CD14-positive monocyte (primary cell): Measurements from ENCODE around the gene PDE11A. TPM values are rescaled to one million over a fixed set of nuclear protein-coding genes. Genes with fewer than 3 reads are reported as not detected.

Source experiments
- DNase-seq, 3 donors: peaks; one replicate each; pipeline ENCODE4 v3.0.0-alpha.2; 2011 to 2022
- H2AFZ ChIP-seq: 2 replicates; pipeline ENCODE4 v1.6.0; 2012; ENCODE audit warnings: mild to moderate bottlenecking, low read depth, low read length, inconsistent platforms; ENCODE audit not compliant: insufficient read depth, poor library complexity, severe bottlenecking
- H3K27ac ChIP-seq, 2 donors: 1 replicate in 1 of 2; 2 replicates in 1 of 2; pipeline ENCODE4 v1.5.1; 2012 to 2013; ENCODE audit warnings: low read length in 2 of 2, control low read depth in 1 of 2, inconsistent platforms in 1 of 2, low read depth in 1 of 2, mild to moderate bottlenecking in 1 of 2
- H3K27me3 ChIP-seq, 2 donors: one replicate each; pipeline versions ENCODE4 v1.6.0 to v1.6.1; 2011 to 2013; ENCODE audit warnings: low read length in 2 of 2; ENCODE audit not compliant: control insufficient read depth in 2 of 2, insufficient read depth in 2 of 2
- H3K36me3 ChIP-seq, 2 donors: replicated peaks in 1 of 2; 1 replicate in 1 of 2; 2 replicates in 1 of 2; pipeline versions ENCODE4 v1.5.1 to v1.6.1; 2012 to 2013; ENCODE audit warnings: low read length in 2 of 2, control low read depth in 1 of 2, inconsistent platforms in 1 of 2, mild to moderate bottlenecking in 1 of 2; ENCODE audit not compliant: insufficient read depth in 2 of 2, control insufficient read depth in 1 of 2
- H3K4me1 ChIP-seq, 2 donors: 1 replicate in 1 of 2; 2 replicates in 1 of 2; pipeline versions ENCODE4 v1.5.1 to v1.6.1; 2012 to 2013; ENCODE audit warnings: low read length in 2 of 2, control low read depth in 1 of 2, inconsistent platforms in 1 of 2, mild to moderate bottlenecking in 1 of 2, moderate library complexity in 1 of 2; ENCODE audit not compliant: insufficient read depth in 2 of 2, control insufficient read depth in 1 of 2
- H3K4me2 ChIP-seq: replicated peaks from 2 replicates; pipeline ENCODE3; 2012; ENCODE audit warnings: low read length, moderate library complexity, mild to moderate bottlenecking; ENCODE audit not compliant: poor library complexity, severe bottlenecking; ENCODE audit errors: extremely low read depth
- H3K4me3 ChIP-seq, 3 experiments: fragments of 200-600 bp in 1 of 3; sonication (generic) in 1 of 3; replicated peaks in 1 of 3; 1 replicate in 2 of 3; 2 replicates in 1 of 3; pipeline ENCODE4 v1.5.1; 2011 to 2013; ENCODE audit warnings: low read length in 3 of 3, mild to moderate bottlenecking in 3 of 3, control low read depth in 2 of 3, low read depth in 2 of 3, inconsistent platforms in 1 of 3, moderate library complexity in 1 of 3
- H3K79me2 ChIP-seq: 2 replicates; pipeline ENCODE4 v1.6.0; 2012; ENCODE audit warnings: mild to moderate bottlenecking, control low read depth, inconsistent platforms, low read length, moderate library complexity; ENCODE audit not compliant: insufficient read depth
- H3K9ac ChIP-seq: 2 replicates; pipeline ENCODE4 v1.6.0; 2017; ENCODE audit warnings: low read length, mild to moderate bottlenecking; ENCODE audit not compliant: insufficient read depth, poor library complexity, severe bottlenecking
- H3K9me3 ChIP-seq, 2 donors: replicated peaks in 1 of 2; 1 replicate in 1 of 2; 2 replicates in 1 of 2; pipeline versions ENCODE4 v1.5.1 to v1.6.1; 2012 to 2013; ENCODE audit warnings: low read length in 2 of 2, control low read depth in 1 of 2; ENCODE audit not compliant: control insufficient read depth in 1 of 2, insufficient read depth in 1 of 2
- H4K20me1 ChIP-seq: 2 replicates; pipeline ENCODE4 v1.6.0; 2012; ENCODE audit warnings: mild to moderate bottlenecking, low read length, control low read depth, moderate library complexity; ENCODE audit not compliant: insufficient read depth
- H3K27ac Mint-ChIP-seq, 7 donors: one replicate each; pipeline ENCODE4 v1.8.0; 2020; ENCODE audit warnings: mild to moderate bottlenecking in 7 of 7, mixed read lengths in 7 of 7, moderate library complexity in 6 of 7, inconsistent platforms in 2 of 7
- H3K27me3 Mint-ChIP-seq, 3 donors: one replicate each; pipeline ENCODE4 v1.8.0; 2021 to 2022; ENCODE audit warnings: low read depth in 3 of 3, mild to moderate bottlenecking in 3 of 3, mixed read lengths in 3 of 3, moderate library complexity in 3 of 3, inconsistent platforms in 1 of 3
- H3K36me3 Mint-ChIP-seq, 2 donors: one replicate each; pipeline ENCODE4 v1.8.0; 2020; ENCODE audit warnings: mixed read lengths in 2 of 2, inconsistent platforms in 1 of 2, mild to moderate bottlenecking in 1 of 2
- H3K4me1 Mint-ChIP-seq: one replicate; pipeline ENCODE4 v1.8.0; 2020; ENCODE audit warnings: mild to moderate bottlenecking, mixed read lengths
- H3K4me3 Mint-ChIP-seq, 2 donors: one replicate each; pipeline ENCODE4 v1.8.0; 2020; ENCODE audit warnings: mild to moderate bottlenecking in 2 of 2, mixed read lengths in 2 of 2, moderate library complexity in 1 of 2
- H3K9me3 Mint-ChIP-seq, 7 donors: one replicate each; pipeline ENCODE4 v1.8.0; 2020 to 2022; ENCODE audit warnings: mixed read lengths in 7 of 7, mild to moderate bottlenecking in 6 of 7, moderate library complexity in 6 of 7, inconsistent platforms in 2 of 7
- WGBS: methylation state at CpG from one replicate; pipeline ENCODE4 v1.1.5; 2013; ENCODE audit warnings: missing lambda C conversion rate; ENCODE audit not compliant: insufficient coverage; 5-methylcytosine and 5-hydroxymethylcytosine counted together
- intact Hi-C, 2 donors: fragments of 100-400 bp; cut with micrococcal nuclease; formaldehyde crosslinking; loops; one replicate each; pipeline versions ENCODE4 v1.15.0 to v1.15.1; 2023
- polyA plus RNA-seq, 3 donors: library from polyadenylated mRNA; depleted of rRNA in 1 of 3; unstranded in 2 of 3; stranded (reverse) in 1 of 3; fragments of 300-500 nt in 2 of 3; fragments of >200 nt in 1 of 3; fragmentation: Illumina TruSeq in 2 of 3; gene quantifications; 1 replicate in 2 of 3; 2 replicates in 1 of 3; pipeline ENCODE4 v1.2.3, GENCODE V29; 2012 to 2021
- TF ChIP-seq, protein P1 (sequence below): fragments of 200-600 bp; IDR thresholded peaks from one replicate; pipeline ENCODE4 v1.8.0; 2022; ENCODE audit warnings: antibody characterized with exemption, mild to moderate bottlenecking

PDE11A gene
- polyA plus RNA-seq, 3 donors: not detected

DNA sequence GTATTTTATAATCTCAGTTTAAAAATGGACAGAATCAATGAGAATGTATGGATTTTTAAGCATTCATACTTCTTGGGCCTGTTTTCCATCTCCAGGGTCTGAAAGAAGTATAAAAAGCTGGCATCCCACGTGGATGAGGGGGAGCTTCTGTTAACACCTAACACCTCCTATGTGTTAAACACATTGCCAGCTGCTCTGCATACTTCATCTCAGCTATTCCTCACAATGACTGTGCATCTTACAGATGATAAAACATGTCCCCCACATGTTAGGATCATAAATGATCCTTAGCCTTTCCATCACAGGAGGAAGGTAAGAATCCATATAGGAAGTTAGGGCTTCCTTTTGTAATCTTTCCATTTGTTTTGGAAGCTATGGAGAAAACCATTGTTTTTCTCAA lies 440.9 kb downstream of the PDE11A start:
- H3K4me3 Mint-ChIP-seq: no peak overlapping the region
- no peaks in the 10 kb centered on the region for H3K36me3 Mint-ChIP-seq
- Histone ChIP-seq H3K79me2 (no peaks in the 10 kb centered on the region), H3K4me2 (no peak overlapping the region), H3K27me3 (no peaks in the 10 kb centered on the region), H3K4me1 (no peaks in the 10 kb centered on the region), H2AFZ (no peak overlapping the region), H3K9ac (no peak overlapping the region), H3K27ac (no peak overlapping the region), H3K4me3 (no peak overlapping the region), H4K20me1 (no peaks in the 10 kb centered on the region), H3K36me3 (no peaks in the 10 kb centered on the region), H3K9me3 (no peaks in the 10 kb centered on the region)
- intact Hi-C loops: no loop called here
- H3K27ac Mint-ChIP-seq: no peak overlapping the region
- H3K9me3 Mint-ChIP-seq: peaks cover 0 to 5% (median 0%) of the 10 kb centered on the region in 7 donors
- peaks cover 1 to 5% (median 2%) of the 10 kb centered on the region in 3 donors for H3K27me3 Mint-ChIP-seq
- no CpG with 5 or more reads among the region's 1 CpG for WGBS
- TF ChIP-seq, protein P1, sequence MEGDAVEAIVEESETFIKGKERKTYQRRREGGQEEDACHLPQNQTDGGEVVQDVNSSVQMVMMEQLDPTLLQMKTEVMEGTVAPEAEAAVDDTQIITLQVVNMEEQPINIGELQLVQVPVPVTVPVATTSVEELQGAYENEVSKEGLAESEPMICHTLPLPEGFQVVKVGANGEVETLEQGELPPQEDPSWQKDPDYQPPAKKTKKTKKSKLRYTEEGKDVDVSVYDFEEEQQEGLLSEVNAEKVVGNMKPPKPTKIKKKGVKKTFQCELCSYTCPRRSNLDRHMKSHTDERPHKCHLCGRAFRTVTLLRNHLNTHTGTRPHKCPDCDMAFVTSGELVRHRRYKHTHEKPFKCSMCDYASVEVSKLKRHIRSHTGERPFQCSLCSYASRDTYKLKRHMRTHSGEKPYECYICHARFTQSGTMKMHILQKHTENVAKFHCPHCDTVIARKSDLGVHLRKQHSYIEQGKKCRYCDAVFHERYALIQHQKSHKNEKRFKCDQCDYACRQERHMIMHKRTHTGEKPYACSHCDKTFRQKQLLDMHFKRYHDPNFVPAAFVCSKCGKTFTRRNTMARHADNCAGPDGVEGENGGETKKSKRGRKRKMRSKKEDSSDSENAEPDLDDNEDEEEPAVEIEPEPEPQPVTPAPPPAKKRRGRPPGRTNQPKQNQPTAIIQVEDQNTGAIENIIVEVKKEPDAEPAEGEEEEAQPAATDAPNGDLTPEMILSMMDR: no peak
- DNase-seq: no peak
- no peaks in the 10 kb centered on the region for H3K4me1 Mint-ChIP-seq

DNA sequence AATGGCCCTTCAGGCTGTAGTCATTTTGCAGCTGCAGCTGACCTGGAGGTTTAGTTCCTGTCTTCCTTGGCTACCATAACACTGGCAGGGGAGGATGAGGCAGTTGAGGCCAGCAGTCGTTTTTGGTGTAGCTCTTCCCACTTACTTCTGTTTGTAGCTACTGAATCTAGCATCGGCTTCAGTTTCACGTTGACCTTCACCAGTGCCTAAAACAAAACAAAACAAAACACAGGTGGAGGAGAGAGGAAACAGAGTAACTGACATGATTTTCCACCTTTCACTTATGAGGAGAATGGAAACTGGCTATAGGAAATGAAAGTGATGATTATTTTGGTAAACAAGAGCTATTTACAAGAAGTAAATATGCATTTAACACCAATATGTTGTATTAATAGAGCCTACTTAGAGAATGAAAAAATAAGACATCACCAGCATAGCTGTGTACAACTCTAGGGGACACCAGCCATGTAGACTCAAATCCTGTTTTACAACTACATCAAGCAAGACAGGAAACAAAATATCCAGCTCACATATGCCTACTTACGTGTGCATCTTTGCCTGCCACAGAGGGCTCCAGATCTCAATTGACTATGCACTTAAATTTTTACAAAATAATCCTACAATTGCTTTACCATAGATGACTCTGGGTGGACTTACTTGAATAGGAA lies 443.1 kb downstream of the PDE11A start:
- H3K27me3 Mint-ChIP-seq: peaks cover 1 to 2% (median 2%) of the 10 kb centered on the region in 3 donors
- H2AFZ ChIP-seq: peak overlapping the region; percentile 24
- no peak overlapping the region for H3K27ac ChIP-seq
- H3K36me3 Mint-ChIP-seq: no peaks in the 10 kb centered on the region
- no peaks in the 10 kb centered on the region for H3K79me2 ChIP-seq
- H3K9me3 Mint-ChIP-seq: peaks cover 0 to 3% (median 0%) of the 10 kb centered on the region in 7 donors
- no peak overlapping the region for H3K4me3 ChIP-seq
- H3K27ac Mint-ChIP-seq: no peak overlapping the region
- no peak overlapping the region for H3K9ac ChIP-seq
- no peaks in the 10 kb centered on the region for H3K27me3 ChIP-seq
- no peaks in the 10 kb centered on the region for H4K20me1 ChIP-seq
- H3K9me3 ChIP-seq: no peaks in the 10 kb centered on the region
- no peak overlapping the region for H3K4me2 ChIP-seq
- WGBS: no CpG with 5 or more reads among the region's 4 CpGs
- TF ChIP-seq, protein P1: no peak
- H3K4me1 Mint-ChIP-seq: no peaks in the 10 kb centered on the region
- no peaks in the 10 kb centered on the region for H3K4me1 ChIP-seq
- DNase-seq: no peak
- intact Hi-C loops: no loop called here
- no peak overlapping the region for H3K4me3 Mint-ChIP-seq
- H3K36me3 ChIP-seq: no peaks in the 10 kb centered on the region
